Heart right ventricle (tissue), 16 donors: ENCODE data around the gene HBS1L. TPM values are rescaled to one million over a fixed set of nuclear protein-coding genes. Genes with fewer than 3 reads are reported as not detected.

ENCODE experiments used
- ATAC-seq, 8 donors: fragments of 200-7000 bp; cut with Tn5 transposase; one replicate each; pipeline ENCODE4 v1.9.1; 2020; ENCODE audit warnings: mild to moderate bottlenecking in 8 of 8, moderate library complexity in 8 of 8, moderate number of reproducible peaks in 1 of 8
- DNase-seq, 2 donors: peaks; one replicate each; pipeline ENCODE4 v3.0.0-alpha.2; 2020
- H3K27ac ChIP-seq, 10 donors: fragments of 200-600 bp; sonication (generic) in 2 of 10; one replicate each; pipeline versions ENCODE4 v1.5.0 to v1.8.0; 2020 to 2022; ENCODE audit warnings: mild to moderate bottlenecking in 3 of 10
- H3K27me3 ChIP-seq, 7 donors: fragments of 200-600 bp; one replicate each; pipeline ENCODE4 v1.8.0; 2021 to 2022; ENCODE audit warnings: mild to moderate bottlenecking in 2 of 7
- H3K36me3 ChIP-seq, 9 donors: fragments of 200-600 bp; sonication (generic) in 1 of 9; one replicate each; pipeline versions ENCODE4 v1.5.0 to v1.8.0; 2020 to 2022; ENCODE audit warnings: mild to moderate bottlenecking in 2 of 9
- H3K4me1 ChIP-seq, 9 donors: fragments of 200-600 bp; sonication (generic) in 1 of 9; one replicate each; pipeline versions ENCODE4 v1.5.0 to v1.8.0; 2020 to 2022; ENCODE audit warnings: mild to moderate bottlenecking in 4 of 9
- H3K4me3 ChIP-seq, 10 donors: fragments of 200-600 bp; sonication (generic) in 2 of 10; one replicate each; pipeline versions ENCODE4 v1.5.0 to v1.8.0; 2020 to 2022; ENCODE audit warnings: mild to moderate bottlenecking in 7 of 10, moderate library complexity in 2 of 10
- H3K9me3 ChIP-seq, 11 donors: fragments of 200-600 bp in 10 of 11; sonication (generic) in 2 of 11; one replicate each; pipeline versions ENCODE4 v1.5.0 to v1.8.0; 2013 to 2022; ENCODE audit warnings: mild to moderate bottlenecking in 2 of 11, control low read depth in 1 of 11, moderate library complexity in 1 of 11
- CTCF ChIP-seq, 9 donors: fragments of 200-600 bp; sonication (generic) in 2 of 9; IDR thresholded peaks; one replicate each; pipeline versions ENCODE4 v1.5.0 to v1.8.0; 2021 to 2022; ENCODE audit warnings: antibody characterized with exemption in 9 of 9, mild to moderate bottlenecking in 5 of 9, moderate library complexity in 1 of 9
- WGBS, 2 donors: extraction: QIAGEN DNeasy Blood & Tissue Kit; methylation state at CpG; one replicate each; pipeline ENCODE4 v1.1.7; 2013; ENCODE audit warnings: inconsistent platforms in 1 of 2; 5-methylcytosine and 5-hydroxymethylcytosine counted together
- intact Hi-C, 10 donors: fragments of 100-400 bp; cut with DNase I; formaldehyde crosslinking; loops; one replicate each; pipeline versions ENCODE4 v1.11.1 to v1.14.2; 2022
- microRNA-seq, 2 donors: library from miRNA; unstranded; fragments of <30 nt; microRNA quantifications; one replicate each; pipeline ENCODE4 v1.2.0, GENCODE V29; 2021
- polyA plus RNA-seq, 2 donors: library from polyadenylated mRNA; stranded (reverse); fragments of 200-250 nt; gene quantifications; one replicate each; pipeline ENCODE4 v1.2.3, GENCODE V29; 2013
- total RNA-seq, 10 donors: library from RNA; stranded (reverse); fragmentation: NEBNext Ultra II Directional in 3 of 10; extraction: Animal tissue kit (Norgen Biotek cat#: 25700) in 3 of 10; gene quantifications; one replicate each; pipeline versions ENCODE4 v1.2.1 to v1.2.4, GENCODE V29; 2021 to 2023
- donor health status: Arrhythmogenic right ventricular cardiomyopathy.
- donor health status: ischemic (EF 13 %, LVEDD 7.1; RV severe dilation, severe dysfunction).
- donor health status: healthy with polysubstance abuse.
- donor health status: DM: no; HTN: yes; CAD: no.
- donor health status: DM: no; HTN: no; CAD: no.
- donor health status: ischemic (EF 25% LVEDD 6.9; RV normal size, moderate dysfunction).
- donor health status: ischemic (EF 25% LVEDD 5.7; RV mildly dilated, moderate dysfunction).
- donor health status: healthy.
- donor health status: DM: yes; HTN: yes; CAD: no.
- donor health status: Ischemic cardiomyopathy.
- donor health status: ischemic (EF 35%, LVEDD 5.7; RV mildly dilated, moderate dysfunction).
- donor health status: nonischemic (EF 11% LVEDD 7.7; RV severe dilation, severe dysfunction).
- donor health status: DM: yes; HTN: yes; CAD: no.
- donor health status: PGD.
- donor health status: ischemic (EF 29% LVEDD 5.4; RV normal size, mild dysfunction).
- donor health status: nonischemic (EF 23%, LVEDD 6.1; RV moderate dilation, normal function).

The HBS1L gene
- total and polyA plus RNA-seq, 12 donors, result 20.8 to 100.0 (median 88.2) TPM

- no peaks in the 10 kb centered on the region for H3K27me3 ChIP-seq
- intact Hi-C loops, result no loop called here
- peaks cover 0 to 18% (median 9%) of the 10 kb centered on the region in 9 donors for H3K4me1 ChIP-seq
- H3K9me3 ChIP-seq, result no peaks in the 10 kb centered on the region
- DNase-seq (no peak), ATAC-seq (no peak)
- no peak overlapping the region for H3K4me3 ChIP-seq
- TF ChIP-seq CTCF (IDR thresholded peaks at IDR 0.05), result no peak
- no peaks in the 10 kb centered on the region for H3K36me3 ChIP-seq
- WGBS, 2 donors, result 96 to 98% methylated on average over 1 of the region's 1 CpG
- H3K27ac ChIP-seq, result no peak overlapping the region
Measured at GRCh38 chr6:134911547-134911946, 143.1 kb downstream of the HBS1L start.

DNA sequence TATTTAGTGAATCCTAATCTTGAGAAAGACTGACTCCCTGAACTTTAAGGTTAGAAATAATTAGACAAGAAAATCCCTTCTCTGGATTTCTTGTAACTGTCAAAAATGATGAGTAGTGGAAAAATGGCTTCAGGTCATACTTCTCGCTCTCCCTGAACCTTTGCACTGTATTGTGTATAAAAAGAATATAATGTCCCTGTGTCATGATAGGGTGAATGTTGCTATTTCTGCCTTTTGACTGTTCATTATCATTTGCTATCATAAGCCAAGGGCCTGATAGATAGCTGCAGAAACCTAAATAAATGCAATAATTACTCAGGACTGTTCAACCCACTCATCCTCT is 144.1 kb downstream of the HBS1L start:
- ATAC-seq, result no peak
- H3K27ac ChIP-seq, result no peak overlapping the region
- 77 to 91% methylated on average over 1 of the region's 1 CpG for WGBS, 2 donors

More for the DNA sequence above, 144.1 kb downstream of the HBS1L start:
- no peaks in the 10 kb centered on the region for H3K27me3 ChIP-seq
- no peak for TF ChIP-seq CTCF (IDR thresholded peaks at IDR 0.05)
- no peaks in the 10 kb centered on the region for H3K36me3 ChIP-seq
- H3K9me3 ChIP-seq, result no peaks in the 10 kb centered on the region
- peaks cover 0 to 18% (median 9%) of the 10 kb centered on the region in 9 donors for H3K4me1 ChIP-seq
- intact Hi-C loops, result no loop called here
- DNase-seq, result no peak
- H3K4me3 ChIP-seq, result no peak overlapping the region

Small RNAs within 50 kb of the gene (microRNA-seq; reads per million reads assigned to microRNA genes)
- 0 reads per million in 2 donors for gene MIR3662

Other genes with a start within 250 kb of the HBS1L start
- gene ALDH8A1, start 104.7 kb downstream of the HBS1L start, total RNA-seq, result under 1 TPM in 5 of 10 donors, not detected in 5; 0.09 to 0.42 (median 0.24) TPM
- gene ALDH8A1, start 104.7 kb downstream of the HBS1L start, polyA plus RNA-seq, result 1 to 10 TPM in 1 of 2 donors, under 1 TPM in 1; 0.16 to 1.7 TPM
- gene MYB, start 126.5 kb upstream of the HBS1L start, total RNA-seq, result under 1 TPM in 3 of 10 donors, not detected in 7; 0.13 to 0.39 (median 0.13) TPM
- gene MYB, start 126.5 kb upstream of the HBS1L start, polyA plus RNA-seq, result under 1 TPM in 1 of 2 donors, not detected in 1; 0.01 TPM